H9 (cell line): ENCODE measurements around the gene TMEM117. TPM values are rescaled to one million over a fixed set of nuclear protein-coding genes. Genes with fewer than 3 reads are reported as not detected.

Experiments used
- DNase-seq: peaks from one replicate; pipeline ENCODE4 v3.0.0-alpha.2; 2017
- H2AFZ ChIP-seq: one replicate; pipeline ENCODE4 v1.6.1; 2013; ENCODE audit warnings: mild to moderate bottlenecking, low read length, control low read depth, moderate library complexity
- H2AK5ac ChIP-seq: 2 replicates; pipeline ENCODE4 v1.6.1; 2013; ENCODE audit warnings: low read length, control low read depth, mixed read lengths; ENCODE audit not compliant: insufficient read length
- H2BK120ac ChIP-seq: one replicate; pipeline ENCODE4 v1.6.1; 2013; ENCODE audit warnings: low read depth, mild to moderate bottlenecking, low read length, control low read depth, inconsistent platforms; ENCODE audit not compliant: poor library complexity, severe bottlenecking
- H2BK12ac ChIP-seq: 2 replicates; pipeline ENCODE4 v1.6.1; 2013; ENCODE audit warnings: low read length, control low read depth, mixed read lengths, low read depth; ENCODE audit not compliant: insufficient read length
- H2BK15ac ChIP-seq: 2 replicates; pipeline ENCODE4 v1.6.1; 2013; ENCODE audit warnings: low read depth, low read length, control low read depth
- H2BK20ac ChIP-seq: one replicate; pipeline ENCODE4 v1.6.1; 2013; ENCODE audit warnings: low read depth, mild to moderate bottlenecking, low read length, control low read depth, inconsistent platforms; ENCODE audit not compliant: poor library complexity, severe bottlenecking
- H2BK5ac ChIP-seq: 2 replicates; pipeline ENCODE4 v1.6.1; 2013; ENCODE audit warnings: low read length, control low read depth, mixed read lengths; ENCODE audit not compliant: insufficient read length
- H3K14ac ChIP-seq: 2 replicates; pipeline ENCODE4 v1.6.1; 2013; ENCODE audit warnings: low read length, control low read depth; ENCODE audit not compliant: insufficient read depth
- H3K18ac ChIP-seq: 2 replicates; pipeline ENCODE4 v1.6.1; 2013; ENCODE audit warnings: low read depth, mild to moderate bottlenecking, mixed read lengths, low read length, control low read depth; ENCODE audit not compliant: insufficient read length
- H3K23ac ChIP-seq: 2 replicates; pipeline ENCODE4 v1.6.1; 2013; ENCODE audit warnings: low read length, control low read depth, mixed read lengths, low read depth; ENCODE audit not compliant: insufficient read length
- H3K23me2 ChIP-seq: 2 replicates; pipeline ENCODE4 v1.6.1; 2013; ENCODE audit warnings: low read depth, mild to moderate bottlenecking, mixed read lengths, low read length, control low read depth; ENCODE audit not compliant: insufficient read length, poor library complexity, severe bottlenecking
- H3K27ac ChIP-seq: 2 replicates; pipeline ENCODE4 v1.5.1; 2013; ENCODE audit warnings: low read length, control low read depth, mixed read lengths, low read depth; ENCODE audit not compliant: insufficient read length
- H3K27me3 ChIP-seq: 2 replicates; pipeline ENCODE4 v1.6.1; 2013; ENCODE audit warnings: low read length, control low read depth, inconsistent platforms; ENCODE audit not compliant: insufficient read depth
- H3K4ac ChIP-seq: 2 replicates; pipeline ENCODE4 v1.6.1; 2013; ENCODE audit warnings: low read depth, mild to moderate bottlenecking, control low read depth, inconsistent platforms, low read length, moderate library complexity
- H3K4me1 ChIP-seq: 2 replicates; pipeline ENCODE4 v1.6.1; 2013; ENCODE audit warnings: low read length, control low read depth, inconsistent platforms; ENCODE audit not compliant: insufficient read depth
- H3K4me2 ChIP-seq: 2 replicates; pipeline ENCODE4 v1.6.1; 2013; ENCODE audit warnings: low read length, control low read depth, mixed read lengths; ENCODE audit not compliant: insufficient read length, insufficient read depth
- H3K56ac ChIP-seq: 2 replicates; pipeline ENCODE4 v1.6.1; 2013; ENCODE audit warnings: low read depth, mild to moderate bottlenecking, mixed read lengths, low read length, control low read depth; ENCODE audit not compliant: insufficient read length
- H3K79me1 ChIP-seq: 2 replicates; pipeline ENCODE4 v1.6.1; 2013; ENCODE audit warnings: low read depth, mild to moderate bottlenecking, moderate library complexity, low read length, control low read depth, inconsistent platforms; ENCODE audit not compliant: insufficient read depth, poor library complexity, severe bottlenecking
- H3K79me2 ChIP-seq: 2 replicates; pipeline ENCODE4 v1.6.1; 2013; ENCODE audit warnings: low read length, control low read depth, inconsistent platforms; ENCODE audit not compliant: insufficient read depth
- H3K9ac ChIP-seq: 2 replicates; pipeline ENCODE4 v1.6.1; 2013; ENCODE audit warnings: low read length, control low read depth, mixed read lengths; ENCODE audit not compliant: insufficient read length; ENCODE audit errors: extremely low read depth
- H3K9me3 ChIP-seq: one replicate; pipeline ENCODE4 v1.6.1; 2013; ENCODE audit warnings: low read depth, low read length, inconsistent platforms; ENCODE audit not compliant: control insufficient read depth
- H3T11ph ChIP-seq: one replicate; pipeline ENCODE4 v1.6.1; 2013; ENCODE audit warnings: mild to moderate bottlenecking, low read length, control low read depth, inconsistent platforms
- H4K20me1 ChIP-seq: one replicate; pipeline ENCODE4 v1.6.1; 2013; ENCODE audit not compliant: control insufficient read depth, insufficient read length, insufficient read depth
- H4K5ac ChIP-seq: 2 replicates; pipeline ENCODE4 v1.6.1; 2013; ENCODE audit warnings: low read depth, mild to moderate bottlenecking, mixed read lengths, low read length, control low read depth; ENCODE audit not compliant: insufficient read length
- H4K8ac ChIP-seq: replicated peaks from 2 replicates; pipeline ENCODE4 v1.6.1; 2013; ENCODE audit warnings: low read length, control low read depth, mixed read lengths, low read depth; ENCODE audit not compliant: insufficient read length
- H4K91ac ChIP-seq: 2 replicates; pipeline ENCODE4 v1.6.1; 2013; ENCODE audit warnings: low read depth, mild to moderate bottlenecking, moderate library complexity, mixed read lengths, low read length, control low read depth; ENCODE audit not compliant: insufficient read length
- H3K27ac Mint-ChIP-seq, 3 experiments: 2 replicates in 2 of 3; 3 replicates in 1 of 3; pipeline ENCODE4 v1.8.0; 2020 to 2021; ENCODE audit warnings: mixed read lengths in 3 of 3, mild to moderate bottlenecking in 1 of 3, moderate library complexity in 1 of 3
- H3K27me3 Mint-ChIP-seq: 2 replicates; pipeline ENCODE4 v1.8.0; 2021; ENCODE audit warnings: low read depth, mild to moderate bottlenecking, moderate library complexity, mixed read lengths
- H3K36me3 Mint-ChIP-seq, 3 experiments: 2 replicates in 2 of 3; 3 replicates in 1 of 3; pipeline ENCODE4 v1.8.0; 2020 to 2021; ENCODE audit warnings: low read depth in 3 of 3, mixed read lengths in 3 of 3; ENCODE audit not compliant: insufficient read depth in 1 of 3
- H3K4me1 Mint-ChIP-seq, 2 experiments: 2 replicates each; pipeline ENCODE4 v1.8.0; 2020; ENCODE audit warnings: mixed read lengths in 2 of 2
- H3K4me3 Mint-ChIP-seq, 2 experiments: 2 replicates in 1 of 2; 3 replicates in 1 of 2; pipeline ENCODE4 v1.8.0; 2020 to 2021; ENCODE audit warnings: mild to moderate bottlenecking in 2 of 2, mixed read lengths in 2 of 2, moderate library complexity in 1 of 2
- H3K9me3 Mint-ChIP-seq, 2 experiments: 2 replicates in 1 of 2; 3 replicates in 1 of 2; pipeline ENCODE4 v1.8.0; 2020; ENCODE audit warnings: mild to moderate bottlenecking in 2 of 2, mixed read lengths in 2 of 2, moderate library complexity in 1 of 2
- CTCF ChIP-seq: fragments of 200-600 bp; sonication (generic); conservative IDR thresholded peaks from 3 replicates; pipeline ENCODE4 v1.8.0; 2021; ENCODE audit warnings: antibody characterized with exemption, mild to moderate bottlenecking
- WGBS: extraction: QIAGEN DNeasy Blood & Tissue Kit; methylation state at CpG from one replicate; pipeline ENCODE4 v1.1.7; 2013; ENCODE audit warnings: missing lambda C conversion rate, low lambda C conversion rate, mixed read lengths; ENCODE audit not compliant: insufficient read length; ENCODE audit errors: extremely low coverage; 5-methylcytosine and 5-hydroxymethylcytosine counted together
- total RNA-seq: library from RNA; stranded (reverse); gene quantifications from 2 replicates; pipeline ENCODE4 v1.2.1, GENCODE V29; 2021

TMEM117 gene
- total RNA-seq, 1 experiment from 2014 or later: 1.7 TPM

GRCh38 chr12:44314007-44314500 lies 478.2 kb downstream of the TMEM117 start:
- Histone ChIP-seq H3K9me3 (no peaks in the 10 kb centered on the region), H2AFZ (no peak overlapping the region), H2BK120ac (no peak overlapping the region), H2BK5ac (no peak overlapping the region), H2BK12ac (no peak overlapping the region), H3K14ac (no peak overlapping the region), H4K5ac (no peak overlapping the region), H2BK20ac (no peak overlapping the region), H3K9ac (no peak overlapping the region), H3T11ph (no peak overlapping the region), H4K91ac (no peak overlapping the region), H4K8ac (no peak overlapping the region), H3K79me2 (no peaks in the 10 kb centered on the region), H3K4ac (no peak overlapping the region), H2AK5ac (no peak overlapping the region), H3K4me1 (no peaks in the 10 kb centered on the region), H4K20me1 (no peaks in the 10 kb centered on the region), H3K27me3 (no peaks in the 10 kb centered on the region), H3K27ac (no peak overlapping the region), H3K18ac (no peak overlapping the region), H3K4me2 (no peak overlapping the region), H3K23me2 (no peaks in the 10 kb centered on the region), H2BK15ac (no peak overlapping the region), H3K79me1 (no peaks in the 10 kb centered on the region), H3K23ac (no peak overlapping the region), H3K56ac (no peak overlapping the region)
- no peak for DNase-seq
- no CpG with 5 or more reads among the region's 1 CpG for WGBS
- Mint-ChIP-seq H3K27me3 (no peaks in the 10 kb centered on the region), H3K9me3 (peaks cover 12% of the 10 kb centered on the region in 2 experiments; a peak in 4 of 5 replicates), H3K4me3 (no peak overlapping the region), H3K27ac (no peak overlapping the region), H3K4me1 (peaks cover 0 to under 1% of the 10 kb centered on the region in 2 experiments; a peak in 1 of 4 replicates), H3K36me3 (peaks cover 0 to 12% (median 0%) of the 10 kb centered on the region in 3 experiments; a peak in 2 of 7 replicates)
- no peak for TF ChIP-seq CTCF
